Activated CD4-positive, alpha-beta T cell treated with anti-CD3 and anti-CD28 coated beads for 36 hours (primary cell): Measurements from ENCODE around the gene C2. TPM values are rescaled to one million over a fixed set of nuclear protein-coding genes. Genes with fewer than 3 reads are reported as not detected.

Experiments
- ATAC-seq: fragments of 200-7000 bp; cut with Tn5 transposase; one replicate; pipeline ENCODE4 v1.10.0; 2021; ENCODE audit warnings: mild to moderate bottlenecking, moderate library complexity
- CTCF ChIA-PET: fragments of 350-600 bp; sonication (Branson Sonifier 250); formaldehyde crosslinking; loops from one replicate; lab custom pipeline; 2021; ENCODE audit warnings: antibody characterized with exemption; lab: Charles Lee
- POLR2A ChIA-PET: fragments of 350-600 bp; sonication (Branson Sonifier 250); formaldehyde crosslinking; loops from one replicate; lab custom pipeline; 2021; ENCODE audit warnings: antibody characterized with exemption, inconsistent platforms; lab: Charles Lee
- DNase-seq: peaks from one replicate; pipeline ENCODE4 v3.0.0-alpha.2; 2020
- H3K27ac Mint-ChIP-seq: one replicate; pipeline ENCODE4 v1.8.0; 2021; ENCODE audit warnings: mixed read lengths
- H3K27me3 Mint-ChIP-seq: one replicate; pipeline ENCODE4 v1.8.0; 2021; ENCODE audit warnings: mixed read lengths
- H3K36me3 Mint-ChIP-seq: one replicate; pipeline ENCODE4 v1.8.0; 2021; ENCODE audit warnings: low read depth, mixed read lengths
- H3K4me1 Mint-ChIP-seq: one replicate; pipeline ENCODE4 v1.8.0; 2021; ENCODE audit warnings: mixed read lengths
- H3K4me3 Mint-ChIP-seq: one replicate; pipeline ENCODE4 v1.8.0; 2021; ENCODE audit warnings: mild to moderate bottlenecking, moderate library complexity, mixed read lengths
- H3K9me3 Mint-ChIP-seq: one replicate; pipeline ENCODE4 v1.8.0; 2021; ENCODE audit warnings: low read depth, mixed read lengths
- intact Hi-C, 2 experiments: fragments of 100-400 bp; cut with DNase I in 1 of 2; cut with micrococcal nuclease in 1 of 2; formaldehyde crosslinking; loops; one replicate each; pipeline versions ENCODE4 v1.14.2 to v1.15.1; 2022 to 2024; cut with DNase I, micrococcal nuclease
- total RNA-seq, 2 experiments: library from RNA; stranded (reverse); gene quantifications; one replicate each; pipeline ENCODE4 v1.2.3, GENCODE V29; 2021

C2 gene
- total RNA-seq, result 1 to 10 TPM in 1 of 2 experiments, under 1 TPM in 1; 0.96 to 1.5 TPM

- no peaks in the 10 kb centered on the region for H3K36me3 Mint-ChIP-seq
- no peaks in the 10 kb centered on the region for H3K27me3 Mint-ChIP-seq
- no peaks in the 10 kb centered on the region for H3K4me1 Mint-ChIP-seq
- ATAC-seq (no peak), DNase-seq (no peak)
- intact Hi-C loops, result no loop called here
- no peak within 1 kb of the TSS for H3K4me3 Mint-ChIP-seq
- H3K27ac Mint-ChIP-seq, result no peak within 1 kb of the TSS
- ChIA-PET POLR2A (no interaction called here), CTCF (no interaction called here)
- no peaks in the 10 kb centered on the region for H3K9me3 Mint-ChIP-seq
Measured at GRCh38 chr6:31927242-31927862, at the start of gene C2. C2 (plus strand) TSS chr6:31927717; CDS start chr6:31927753, 36 bp downstream.

GRCh38 chr6:31878222-31878621 is 49.3 kb upstream of the C2 start:
- DNase-seq (no peak), ATAC-seq (no peak)
- intact Hi-C loops, result no loop called here
- Mint-ChIP-seq H3K4me1 (no peaks in the 10 kb centered on the region), H3K36me3 (peaks cover 21% of the 10 kb centered on the region), H3K27me3 (no peaks in the 10 kb centered on the region), H3K4me3 (no peak overlapping the region), H3K27ac (no peak overlapping the region), H3K9me3 (no peaks in the 10 kb centered on the region)
- ChIA-PET POLR2A (no interaction called here), CTCF (interaction anchor here (0.7 kb wide), 1 partner anchor 16 kb away, joined by 3 read pairs; no protein-coding TSS in a partner anchor)

- no peaks in the 10 kb centered on the region for H3K4me1 Mint-ChIP-seq
- ATAC-seq (no peak), DNase-seq (no peak)
- no peak within 1 kb of the TSS for H3K4me3 Mint-ChIP-seq
- H3K27ac Mint-ChIP-seq, result no peak within 1 kb of the TSS
- H3K27me3 Mint-ChIP-seq, result no peaks in the 10 kb centered on the region
- intact Hi-C loops, result no loop called here
- H3K36me3 Mint-ChIP-seq, result peaks cover 23% of the 10 kb centered on the region
- POLR2A ChIA-PET, result no interaction called here
- H3K9me3 Mint-ChIP-seq, result no peaks in the 10 kb centered on the region
- CTCF ChIA-PET, result interaction anchor here (0.6 kb wide), 1 partner anchor 211 kb away, joined by 3 read pairs; no protein-coding TSS in a partner anchor
Measured at GRCh38 chr6:31878726-31879125, 48.8 kb upstream of the C2 start, which contains the start of gene SLC44A4. SLC44A4 (minus strand) TSS chr6:31878997; CDS start chr6:31878980, 17 bp downstream.

GRCh38 chr6:31879143-31879542 is 48.4 kb upstream of the C2 start:
- H3K27ac Mint-ChIP-seq, result no peak overlapping the region
- CTCF ChIA-PET, result interaction anchor here (0.6 kb wide), 1 partner anchor 211 kb away, joined by 3 read pairs; no protein-coding TSS in a partner anchor
- no peak for DNase-seq
- intact Hi-C loops, result no loop called here
- POLR2A ChIA-PET, result no interaction called here
- H3K4me1 Mint-ChIP-seq, result no peaks in the 10 kb centered on the region
- H3K36me3 Mint-ChIP-seq, result peaks cover 27% of the 10 kb centered on the region
- H3K4me3 Mint-ChIP-seq, result no peak overlapping the region
- ATAC-seq, result no peak
- H3K9me3 Mint-ChIP-seq, result no peaks in the 10 kb centered on the region
- H3K27me3 Mint-ChIP-seq, result no peaks in the 10 kb centered on the region

- DNase-seq, result no peak
- Mint-ChIP-seq H3K4me1 (no peaks in the 10 kb centered on the region), H3K27ac (no peak overlapping the region), H3K4me3 (no peak overlapping the region), H3K27me3 (no peaks in the 10 kb centered on the region), H3K36me3 (peaks cover 27% of the 10 kb centered on the region), H3K9me3 (no peaks in the 10 kb centered on the region)
- CTCF ChIA-PET, result interaction anchor here (0.7 to 1.4 kb wide), 2 partner anchors 10 to 12 kb away, joined by 3 to 9 read pairs; no protein-coding TSS in a partner anchor
- POLR2A ChIA-PET, result no interaction called here
- no peak for ATAC-seq
- intact Hi-C loops, result no loop called here
Measured at GRCh38 chr6:31879901-31880300, 47.6 kb upstream of the C2 start.

GRCh38 chr6:31880616-31881015 is 46.9 kb upstream of the C2 start:
- Mint-ChIP-seq H3K4me3 (no peak overlapping the region), H3K27ac (no peak overlapping the region), H3K9me3 (no peaks in the 10 kb centered on the region), H3K4me1 (no peaks in the 10 kb centered on the region), H3K27me3 (no peaks in the 10 kb centered on the region), H3K36me3 (peaks cover 31% of the 10 kb centered on the region)
- DNase-seq (no peak), ATAC-seq (no peak)
- CTCF ChIA-PET, result interaction anchor here (0.7 to 1.4 kb wide), 2 partner anchors 9 to 11 kb away, joined by 3 to 9 read pairs; no protein-coding TSS in a partner anchor
- POLR2A ChIA-PET, result no interaction called here
- intact Hi-C loops, result no loop called here

- H3K36me3 Mint-ChIP-seq, result peaks cover 37% of the 10 kb centered on the region
- ATAC-seq (no peak), DNase-seq (no peak)
- no peak overlapping the region for H3K4me3 Mint-ChIP-seq
- ChIA-PET CTCF (interaction anchor here (1.3 to 1.4 kb wide), 3 partner anchors 8 to 93 kb away, joined by 3 to 9 read pairs (median 4); no protein-coding TSS in a partner anchor), POLR2A (interaction anchor here (0.5 kb wide), 1 partner anchor 1599 kb away, joined by 4 read pairs; no protein-coding TSS in a partner anchor)
- no peak overlapping the region for H3K27ac Mint-ChIP-seq
- no peaks in the 10 kb centered on the region for H3K27me3 Mint-ChIP-seq
- intact Hi-C loops, result no loop called here
- no peaks in the 10 kb centered on the region for H3K4me1 Mint-ChIP-seq
- no peaks in the 10 kb centered on the region for H3K9me3 Mint-ChIP-seq
Measured at GRCh38 chr6:31881136-31881859, 46.2 kb upstream of the C2 start.

- ChIA-PET CTCF (interaction anchor here (1.3 kb wide), 2 partner anchors 18 to 92 kb away, joined by 3 to 4 read pairs; no protein-coding TSS in a partner anchor), POLR2A (no interaction called here)
- intact Hi-C loops, result no loop called here
- no peak overlapping the region for H3K27ac Mint-ChIP-seq
- H3K27me3 Mint-ChIP-seq, result no peaks in the 10 kb centered on the region
- H3K9me3 Mint-ChIP-seq, result no peaks in the 10 kb centered on the region
- H3K36me3 Mint-ChIP-seq, result peaks cover 38% of the 10 kb centered on the region
- ATAC-seq (no peak), DNase-seq (no peak)
- H3K4me1 Mint-ChIP-seq, result no peaks in the 10 kb centered on the region
- no peak overlapping the region for H3K4me3 Mint-ChIP-seq
Measured at GRCh38 chr6:31882344-31882743, 45.2 kb upstream of the C2 start.

- DNase-seq, result no peak
- CTCF ChIA-PET, result interaction anchor here (1.2 kb wide), 1 partner anchor 54 kb away, joined by 4 read pairs; no protein-coding TSS in a partner anchor
- Mint-ChIP-seq H3K4me1 (no peaks in the 10 kb centered on the region), H3K36me3 (peaks cover 42% of the 10 kb centered on the region), H3K9me3 (no peaks in the 10 kb centered on the region), H3K27me3 (no peaks in the 10 kb centered on the region), H3K4me3 (no peak overlapping the region), H3K27ac (no peak overlapping the region)
- intact Hi-C loops, result no loop called here
- no peak for ATAC-seq
- POLR2A ChIA-PET, result interaction anchor here (0.6 to 0.9 kb wide), 2 partner anchors 13 to 157 kb away, joined by 3 to 5 read pairs; partner anchors contain the start of gene EHMT2
Measured at GRCh38 chr6:31883676-31884075, 43.8 kb upstream of the C2 start.

GRCh38 chr6:31884528-31885035 is 42.9 kb upstream of the C2 start:
- intact Hi-C loops, result no loop called here
- no peaks in the 10 kb centered on the region for H3K4me1 Mint-ChIP-seq
- no peak for ATAC-seq
- POLR2A ChIA-PET, result no interaction called here
- H3K9me3 Mint-ChIP-seq, result no peaks in the 10 kb centered on the region
- no peaks in the 10 kb centered on the region for H3K27me3 Mint-ChIP-seq
- CTCF ChIA-PET, result interaction anchor here (0.5 to 1.4 kb wide), 2 partner anchors 20 to 1011 kb away, joined by 3 to 4 read pairs; no protein-coding TSS in a partner anchor
- H3K4me3 Mint-ChIP-seq, result no peak overlapping the region
- no peak overlapping the region for H3K27ac Mint-ChIP-seq
- peaks cover 44% of the 10 kb centered on the region for H3K36me3 Mint-ChIP-seq
- DNase-seq, result no peak

GRCh38 chr6:31886541-31886991 is 41.0 kb upstream of the C2 start:
- ChIA-PET CTCF (interaction anchor here (0.9 kb wide), 1 partner anchor 12 kb away, joined by 3 read pairs; no protein-coding TSS in a partner anchor), POLR2A (no interaction called here)
- H3K36me3 Mint-ChIP-seq, result peaks cover 44% of the 10 kb centered on the region

More at GRCh38 chr6:31886541-31886991, 41.0 kb upstream of the C2 start:
- Mint-ChIP-seq H3K4me3 (no peak overlapping the region), H3K27ac (no peak overlapping the region), H3K4me1 (no peaks in the 10 kb centered on the region), H3K9me3 (no peaks in the 10 kb centered on the region), H3K27me3 (no peaks in the 10 kb centered on the region)
- ATAC-seq (no peak), DNase-seq (no peak)
- intact Hi-C loops, result no loop called here
